HG03520 (cell line): ENCODE measurements around the gene CHRM2.
"Not testable (repeated sequence)": the region's sequence is repeated elsewhere in the genome, so short reads cannot be mapped to it uniquely, and the experiment has no call there.

Experiments used
- ATAC-seq: cut with Tn5 transposase; IDR thresholded peaks from one replicate; pipeline ENCODE4 v1.9.1; 2021; ENCODE audit warnings: mild to moderate bottlenecking, moderate library complexity; ENCODE audit not compliant: unreplicated experiment

CHRM2 gene

GRCh38 chr7:136868496-136869000 lies at the start of gene CHRM2:
TSS of gene CHRM2 (plus strand) at chr7:136868652. CDS start at chr7:137014866, 146,214 bp downstream.
- ATAC-seq: no peak

DNA sequence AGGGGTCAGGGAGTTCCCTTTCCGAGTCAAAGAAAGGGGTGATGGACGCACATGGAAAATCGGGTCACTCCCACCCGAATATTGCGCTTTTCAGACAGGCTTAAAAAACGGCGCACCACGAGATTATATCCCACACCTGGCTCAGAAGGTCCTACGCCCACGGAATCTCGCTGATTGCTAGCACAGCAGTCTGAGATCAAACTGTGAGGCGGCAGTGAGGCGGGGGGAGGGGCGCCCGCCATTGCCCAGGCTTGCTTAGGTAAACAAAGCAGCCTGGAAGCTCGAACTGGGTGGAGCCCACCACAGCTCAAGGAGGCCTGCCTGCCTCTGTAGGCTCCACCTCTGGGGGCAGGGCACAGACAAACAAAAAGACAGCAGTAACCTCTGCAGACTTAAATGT lies 37.1 kb upstream of the CHRM2 start:
- ATAC-seq: not testable (repeated sequence)

GRCh38 chr7:136845899-136846465 lies 22.5 kb upstream of the CHRM2 start:
- no peak for ATAC-seq

DNA sequence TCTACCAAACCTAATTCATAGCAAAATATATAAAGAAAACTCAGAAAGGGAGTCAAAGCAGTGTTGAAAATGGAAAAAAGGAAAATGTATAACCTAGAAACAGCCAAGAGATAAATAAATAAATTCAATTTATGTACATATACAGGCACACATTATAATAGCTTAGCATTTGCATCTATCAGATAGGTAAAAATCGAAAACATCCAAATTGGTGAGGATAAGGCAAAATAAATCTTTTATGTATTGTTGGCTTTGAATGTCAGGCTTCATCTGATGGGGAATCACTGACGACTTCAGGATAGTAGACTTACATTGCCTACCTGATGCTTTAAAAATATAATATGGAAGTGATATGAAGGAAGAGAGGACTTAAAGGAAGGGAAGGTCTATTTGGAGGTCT lies 20.6 kb upstream of the CHRM2 start:
- no peak for ATAC-seq

- no peak for ATAC-seq
Measured at GRCh38 chr7:136853654-136854053, 14.8 kb upstream of the CHRM2 start.

GRCh38 chr7:136857573-136857972 lies 10.9 kb upstream of the CHRM2 start:
- no peak for ATAC-seq

GRCh38 chr7:136859803-136860202 lies 8.6 kb upstream of the CHRM2 start:
- ATAC-seq: no peak

- ATAC-seq: no peak
Measured at GRCh38 chr7:136865236-136865635, 3.2 kb upstream of the CHRM2 start.

- ATAC-seq: no peak
Measured at GRCh38 chr7:136865777-136866176, 2.7 kb upstream of the CHRM2 start.

DNA sequence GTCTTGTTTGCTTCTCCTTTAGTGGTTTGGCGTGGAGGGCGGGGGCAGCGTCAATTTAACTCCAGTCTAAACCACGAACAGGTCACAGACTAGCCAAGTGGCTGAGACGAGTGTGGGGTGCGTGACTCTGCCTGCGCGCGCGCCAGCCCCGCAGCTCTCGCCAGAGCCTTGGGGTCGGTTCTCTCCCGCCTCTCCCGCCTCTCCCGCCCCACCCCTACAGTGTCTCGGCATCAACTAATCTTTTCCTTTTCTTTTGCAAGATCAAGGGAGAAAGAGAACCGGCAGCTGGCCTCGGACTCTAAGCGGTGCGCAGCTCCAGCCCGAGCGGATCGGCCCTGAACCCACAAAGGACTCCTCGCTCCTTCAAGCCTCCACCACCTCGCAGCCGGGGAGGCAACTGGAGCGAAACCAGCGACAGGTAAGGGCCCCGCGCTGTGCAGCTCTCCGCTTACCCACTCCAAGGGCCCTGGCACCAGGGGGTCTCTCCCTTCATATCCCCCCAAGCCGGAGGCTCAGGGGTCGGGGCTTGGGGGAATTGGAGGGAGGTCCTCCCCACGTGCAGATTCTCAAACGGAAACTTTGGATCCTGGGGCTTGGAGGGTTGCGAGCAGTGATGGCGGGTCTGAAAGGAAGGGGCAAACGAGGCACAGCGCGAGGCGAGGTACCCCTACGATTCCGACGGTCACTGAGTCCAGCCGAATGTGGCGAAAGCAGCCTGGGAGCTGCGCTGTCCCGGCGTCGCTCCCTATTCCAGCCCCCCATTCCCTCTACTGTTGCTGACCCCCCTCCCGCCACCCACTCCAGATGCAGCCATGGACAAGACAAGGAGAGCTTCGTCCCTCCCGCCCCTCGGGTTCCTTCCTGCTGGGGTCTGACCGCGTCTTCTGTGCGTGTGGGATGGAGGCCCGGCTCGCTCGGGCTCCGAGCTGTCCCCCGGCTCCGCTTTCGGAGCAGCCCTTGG lies 829 bp downstream of the CHRM2 start:
- no peak for ATAC-seq

DNA sequence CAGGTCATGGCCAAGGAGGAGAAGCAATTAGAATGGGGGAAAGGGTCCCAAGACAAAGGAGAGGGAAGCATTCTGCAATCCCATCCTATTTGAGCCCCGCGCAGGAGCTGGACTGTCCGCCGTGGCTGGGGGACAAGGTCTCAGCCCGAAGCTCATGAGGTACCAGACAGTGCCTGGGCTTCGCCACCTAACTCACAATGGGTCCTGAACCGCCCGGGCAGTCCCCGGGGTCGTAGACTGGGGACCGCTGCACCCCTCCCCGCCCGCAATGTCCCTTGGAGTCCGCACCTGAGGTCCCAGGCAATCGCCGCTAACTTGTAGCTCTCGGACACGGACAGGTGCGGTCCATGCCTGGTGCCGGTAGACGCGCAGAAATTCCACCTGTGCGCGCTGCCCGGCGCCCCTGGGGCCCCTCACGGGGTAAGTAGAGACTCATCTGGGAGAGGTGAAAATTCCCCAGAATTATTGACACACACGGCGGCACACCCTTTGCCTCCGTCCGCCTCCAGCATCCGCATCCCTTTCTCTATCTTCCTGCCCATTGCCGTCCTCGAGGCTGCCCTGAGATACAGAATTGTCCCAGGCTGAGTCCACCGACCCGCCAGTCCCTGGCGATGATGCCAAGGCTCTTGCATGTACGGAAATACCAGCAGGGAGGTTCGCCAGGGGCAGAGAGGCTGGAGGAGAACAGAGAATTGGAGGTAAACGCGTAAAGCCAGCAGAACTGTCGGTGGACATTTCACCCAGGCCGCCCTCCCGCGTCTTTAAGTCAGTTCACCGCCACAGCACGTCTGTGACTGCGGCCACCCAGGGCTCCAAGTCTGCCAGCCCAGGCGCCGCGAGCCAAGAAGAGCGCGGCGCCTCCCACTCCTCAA lies 1.8 kb downstream of the CHRM2 start:
- ATAC-seq: no peak

- no peak for ATAC-seq
Measured at GRCh38 chr7:136870866-136871487, 2.5 kb downstream of the CHRM2 start.

DNA sequence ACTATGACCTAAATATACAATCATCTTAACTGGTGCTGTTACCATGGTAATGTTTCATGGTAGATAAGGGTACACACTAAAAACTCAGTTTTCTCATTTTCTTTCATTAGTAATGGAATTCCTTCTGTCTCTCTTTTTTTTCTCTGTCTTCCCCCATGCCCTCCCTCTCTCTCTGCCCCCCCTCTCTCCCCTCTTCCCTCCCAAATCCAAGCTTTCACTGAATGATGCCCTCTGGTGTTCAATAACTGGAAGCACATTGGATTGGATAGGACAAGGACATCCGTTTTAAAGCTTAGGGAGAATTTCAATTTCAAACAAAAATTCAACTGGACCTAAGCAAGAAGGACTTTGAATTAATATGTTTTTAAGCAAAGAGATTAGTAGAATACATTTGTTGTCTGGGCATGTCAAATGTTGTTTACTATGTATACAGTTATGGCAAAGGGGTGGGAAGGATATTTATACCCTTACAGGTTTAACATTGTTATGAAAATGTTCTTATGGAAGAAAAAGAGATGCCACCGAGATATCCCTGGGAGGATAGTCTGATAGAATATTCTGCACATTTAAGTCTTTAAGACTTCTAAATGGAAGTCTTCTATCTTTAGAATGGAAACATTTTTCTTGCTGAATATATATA lies 6.1 kb downstream of the CHRM2 start:
- no peak for ATAC-seq

DNA sequence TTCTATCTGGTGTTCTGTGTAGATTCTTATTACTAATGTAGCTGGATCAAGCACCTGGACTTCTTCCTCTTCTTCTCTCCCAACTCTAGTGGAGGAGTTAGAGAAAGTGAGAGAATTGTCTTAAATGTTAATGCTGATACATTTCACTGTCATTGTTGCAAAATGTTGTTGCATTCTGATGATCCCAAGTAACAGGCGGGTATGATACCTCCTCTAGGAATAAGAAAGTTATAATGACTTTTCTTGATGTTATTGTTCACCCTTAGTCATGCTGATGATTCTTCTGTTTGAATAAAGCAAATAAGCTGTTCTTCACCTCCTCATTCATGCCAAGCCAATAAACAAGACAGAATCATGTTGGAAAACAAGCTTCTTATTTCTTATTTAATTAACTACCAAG lies 9.1 kb downstream of the CHRM2 start:
- no peak for ATAC-seq

- no peak for ATAC-seq
Measured at GRCh38 chr7:136877990-136878389, 9.5 kb downstream of the CHRM2 start.

- ATAC-seq: no peak
Measured at GRCh38 chr7:136878878-136879277, 10.4 kb downstream of the CHRM2 start.

DNA sequence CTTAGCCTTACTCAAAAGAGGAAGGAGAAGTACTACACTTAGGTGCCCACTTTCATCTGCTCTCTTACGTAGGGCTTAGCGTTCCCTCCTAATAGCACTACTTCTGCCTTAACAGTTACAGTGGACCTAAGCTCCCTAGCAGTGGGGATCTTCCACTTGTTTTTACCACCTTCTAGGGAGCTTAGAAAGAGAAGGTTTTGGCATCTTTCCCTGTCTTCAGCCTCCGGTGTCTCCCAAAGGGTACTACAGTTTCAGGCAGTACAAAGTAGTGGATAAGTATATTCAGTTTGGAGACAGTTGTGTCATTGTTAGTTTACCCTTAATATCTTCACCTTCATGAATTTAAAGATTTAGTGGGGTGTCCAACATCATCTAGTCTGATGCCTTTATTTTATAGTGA lies 14.6 kb downstream of the CHRM2 start:
- no peak for ATAC-seq

- ATAC-seq: no peak
Measured at GRCh38 chr7:136884492-136884891, 16.0 kb downstream of the CHRM2 start.

DNA sequence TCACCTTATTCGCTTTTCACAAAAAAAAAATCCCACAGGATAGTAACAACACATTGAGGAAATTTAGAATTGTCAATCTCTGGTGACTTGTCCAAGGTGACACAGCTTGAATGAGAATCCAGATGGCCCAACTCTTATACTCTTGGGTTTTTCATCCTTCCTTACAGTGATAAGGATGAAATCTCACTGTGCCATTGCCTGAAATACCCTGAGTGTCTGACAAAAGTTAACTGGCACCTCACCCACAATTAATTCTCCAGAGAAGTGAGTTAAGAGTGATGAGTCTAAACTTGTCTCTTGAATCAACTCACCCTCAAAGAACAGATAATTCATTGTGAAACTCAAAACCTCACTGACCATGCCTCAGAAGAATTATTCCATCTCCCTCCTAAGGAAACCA lies 18.9 kb downstream of the CHRM2 start:
- no peak for ATAC-seq

GRCh38 chr7:136890399-136890798 lies 21.9 kb downstream of the CHRM2 start:
- ATAC-seq: no peak
